Measurements from ENCODE around the gene CYFIP2.

GRCh38 chr5:157236423-157236822 lies 29.5 kb upstream of the CYFIP2 start:
- TF ChIP-seq PKNOX1 (IDR thresholded peaks at IDR 0.05), result no peak
- no peak for TF ChIP-seq SP1 (IDR thresholded peaks at IDR 0.05)
- no peak for TF ChIP-seq FOXM1 (IDR thresholded peaks at IDR 0.05; ENCODE audit: borderline replicate concordance)
- no peak for TF ChIP-seq L3MBTL2 (conservative IDR thresholded peaks at IDR 0.05)
- no peak for TF ChIP-seq NFRKB (IDR thresholded peaks at IDR 0.05)
- TF ChIP-seq BHLHE40 (IDR thresholded peaks at IDR 0.05; ENCODE audit: borderline replicate concordance), result no peak
- TF ChIP-seq FOXA1 (IDR thresholded peaks at IDR 0.05), result no peak

Measured in HEK293T (cell line).